ENCODE results near the gene PIGV. TPM values are rescaled to one million over a fixed set of nuclear protein-coding genes. Genes with fewer than 3 reads are reported as not detected.
"Not testable (repeated sequence)": the region's sequence is repeated elsewhere in the genome, so short reads cannot be mapped to it uniquely, and the experiment has no call there.

The PIGV gene
- total RNA-seq, 1 experiment from 2014 or later, result 13.2 TPM

DNA sequence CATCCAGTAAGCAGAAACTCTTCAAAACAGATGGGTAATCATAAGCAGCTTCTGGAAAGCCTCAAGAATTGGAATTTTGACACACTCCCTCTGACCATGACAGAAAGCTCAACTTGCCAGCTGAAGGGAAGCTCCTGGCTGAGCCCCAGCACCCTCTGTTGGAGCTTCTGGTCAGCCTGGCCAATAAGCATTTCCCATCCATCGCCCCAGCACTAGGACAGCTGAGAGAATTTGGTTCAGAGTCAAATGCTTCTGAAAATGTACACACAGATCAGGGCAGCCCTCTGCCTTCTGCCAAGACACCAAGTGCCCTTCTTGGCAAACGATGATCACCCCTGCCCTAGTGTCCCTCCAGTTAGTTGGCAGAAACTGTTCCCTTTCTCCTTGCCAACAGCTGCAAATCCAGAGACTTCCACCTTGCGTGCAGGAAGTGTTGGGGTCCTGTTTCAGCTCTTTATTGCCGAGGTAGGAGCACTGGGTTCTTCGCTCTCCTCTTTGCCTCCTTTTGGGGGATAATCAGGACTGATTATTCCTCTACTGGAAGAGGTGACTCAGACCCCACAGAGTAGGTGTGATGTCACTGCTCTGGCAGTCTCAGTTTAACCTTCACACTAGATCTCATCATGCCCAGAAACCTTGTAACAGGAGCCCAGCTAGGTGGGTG, 11.9 kb downstream of the PIGV start:
- DNase-seq (ENCODE audit: low read depth, low spot score) (peak; percentile 47), ATAC-seq (peak; percentile 85)
- peak overlapping the region; percentile 72 for H3K4me2 ChIP-seq (ENCODE audit: low read length)
- no peak overlapping the region for H2AFZ ChIP-seq (ENCODE audit: low read depth, low read length, poor library complexity, severe bottlenecking)
- no peaks in the 10 kb centered on the region for H3K36me3 ChIP-seq (ENCODE audit: control insufficient read depth in 1 of 2, insufficient read depth in 2 of 2, low read length in 2 of 2)
- ChIA-PET CTCF (interaction anchor here (1.1 to 3.4 kb wide), 4 partner anchors 11 to 196 kb away, joined by 3 to 20 read pairs (median 12); partner anchors contain the start of gene PIGV), RAD21 (ENCODE audit: low non-redundant PET in 1 of 2, low total read pairs in 2 of 2, uncharacterized antibody in 2 of 2, unreplicated experiment in 2 of 2) (no interaction called here), POLR2A (interaction anchor here (0.6 to 2.5 kb wide), 6 partner anchors 8 to 386 kb away, joined by 3 to 6 read pairs (median 4); partner anchors contain the start of gene PIGV)
- H3K4me3 ChIP-seq (replicated peaks in 1 of 2; ENCODE audit: low read depth in 1 of 2, low read length in 2 of 2), result peak overlapping the region in 1 of 2 experiments; percentile 14; a peak in 2 of 4 replicates
- no peaks in the 10 kb centered on the region for H4K20me1 ChIP-seq (ENCODE audit: insufficient read depth)
- no peaks in the 10 kb centered on the region for H3K9me2 ChIP-seq (ENCODE audit: insufficient read depth)
- BruUV-seq (replicated peaks), result no TSS peak
- H3K79me2 ChIP-seq (ENCODE audit: insufficient read depth, low read length), result no peaks in the 10 kb centered on the region
- no peaks in the 10 kb centered on the region for H3K9me3 ChIP-seq (ENCODE audit: control insufficient read depth in 1 of 2, insufficient read depth in 1 of 2, low read depth in 1 of 2, low read length in 2 of 2)
- intact Hi-C loops (cut with micrococcal nuclease), result no loop called here
- H3K27ac ChIP-seq (ENCODE audit: low read depth, low read length), result peak overlapping the region; percentile 28
- H3K9ac ChIP-seq (ENCODE audit: low read length), result peak overlapping the region; percentile 20; the same call in 1 of the 2 replicates
- no peaks in the 10 kb centered on the region for H3K27me3 ChIP-seq (ENCODE audit: insufficient read depth, low read length)
- TF ChIP-seq JUND (IDR thresholded peaks at IDR 0.05) (peak; percentile 88), FOSL1 (IDR thresholded peaks at IDR 0.05; ENCODE audit: low read depth) (peak; percentile 86), YY1 (IDR thresholded peaks at IDR 0.05; ENCODE audit: extremely low read depth, insufficient replicate concordance, low read depth, low read length) (no peak), SRF (IDR thresholded peaks at IDR 0.05; ENCODE audit: low read depth) (peak; percentile 25), SP1 (IDR thresholded peaks at IDR 0.05; ENCODE audit: low read depth) (peak; percentile 62; the same call in 1 of the 2 replicates), POLR2AphosphoS5 (IDR thresholded peaks at IDR 0.05; ENCODE audit: low read depth, low read length) (peak; percentile 31; the same call in 1 of the 2 replicates), CBX3 (IDR thresholded peaks at IDR 0.05; ENCODE audit: low read depth) (peak; percentile 55; the same call in 1 of the 2 replicates)
- TF ChIP-seq, protein P1, sequence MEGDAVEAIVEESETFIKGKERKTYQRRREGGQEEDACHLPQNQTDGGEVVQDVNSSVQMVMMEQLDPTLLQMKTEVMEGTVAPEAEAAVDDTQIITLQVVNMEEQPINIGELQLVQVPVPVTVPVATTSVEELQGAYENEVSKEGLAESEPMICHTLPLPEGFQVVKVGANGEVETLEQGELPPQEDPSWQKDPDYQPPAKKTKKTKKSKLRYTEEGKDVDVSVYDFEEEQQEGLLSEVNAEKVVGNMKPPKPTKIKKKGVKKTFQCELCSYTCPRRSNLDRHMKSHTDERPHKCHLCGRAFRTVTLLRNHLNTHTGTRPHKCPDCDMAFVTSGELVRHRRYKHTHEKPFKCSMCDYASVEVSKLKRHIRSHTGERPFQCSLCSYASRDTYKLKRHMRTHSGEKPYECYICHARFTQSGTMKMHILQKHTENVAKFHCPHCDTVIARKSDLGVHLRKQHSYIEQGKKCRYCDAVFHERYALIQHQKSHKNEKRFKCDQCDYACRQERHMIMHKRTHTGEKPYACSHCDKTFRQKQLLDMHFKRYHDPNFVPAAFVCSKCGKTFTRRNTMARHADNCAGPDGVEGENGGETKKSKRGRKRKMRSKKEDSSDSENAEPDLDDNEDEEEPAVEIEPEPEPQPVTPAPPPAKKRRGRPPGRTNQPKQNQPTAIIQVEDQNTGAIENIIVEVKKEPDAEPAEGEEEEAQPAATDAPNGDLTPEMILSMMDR (IDR thresholded peaks at IDR 0.05 in 2 of 3, conservative IDR thresholded peaks at IDR 0.05 in 1 of 3; ENCODE audit: borderline replicate concordance in 1 of 3, insufficient read depth in 1 of 3, low read depth in 2 of 3, low read length in 2 of 3), result no peak
- TF ChIP-seq, protein P2, sequence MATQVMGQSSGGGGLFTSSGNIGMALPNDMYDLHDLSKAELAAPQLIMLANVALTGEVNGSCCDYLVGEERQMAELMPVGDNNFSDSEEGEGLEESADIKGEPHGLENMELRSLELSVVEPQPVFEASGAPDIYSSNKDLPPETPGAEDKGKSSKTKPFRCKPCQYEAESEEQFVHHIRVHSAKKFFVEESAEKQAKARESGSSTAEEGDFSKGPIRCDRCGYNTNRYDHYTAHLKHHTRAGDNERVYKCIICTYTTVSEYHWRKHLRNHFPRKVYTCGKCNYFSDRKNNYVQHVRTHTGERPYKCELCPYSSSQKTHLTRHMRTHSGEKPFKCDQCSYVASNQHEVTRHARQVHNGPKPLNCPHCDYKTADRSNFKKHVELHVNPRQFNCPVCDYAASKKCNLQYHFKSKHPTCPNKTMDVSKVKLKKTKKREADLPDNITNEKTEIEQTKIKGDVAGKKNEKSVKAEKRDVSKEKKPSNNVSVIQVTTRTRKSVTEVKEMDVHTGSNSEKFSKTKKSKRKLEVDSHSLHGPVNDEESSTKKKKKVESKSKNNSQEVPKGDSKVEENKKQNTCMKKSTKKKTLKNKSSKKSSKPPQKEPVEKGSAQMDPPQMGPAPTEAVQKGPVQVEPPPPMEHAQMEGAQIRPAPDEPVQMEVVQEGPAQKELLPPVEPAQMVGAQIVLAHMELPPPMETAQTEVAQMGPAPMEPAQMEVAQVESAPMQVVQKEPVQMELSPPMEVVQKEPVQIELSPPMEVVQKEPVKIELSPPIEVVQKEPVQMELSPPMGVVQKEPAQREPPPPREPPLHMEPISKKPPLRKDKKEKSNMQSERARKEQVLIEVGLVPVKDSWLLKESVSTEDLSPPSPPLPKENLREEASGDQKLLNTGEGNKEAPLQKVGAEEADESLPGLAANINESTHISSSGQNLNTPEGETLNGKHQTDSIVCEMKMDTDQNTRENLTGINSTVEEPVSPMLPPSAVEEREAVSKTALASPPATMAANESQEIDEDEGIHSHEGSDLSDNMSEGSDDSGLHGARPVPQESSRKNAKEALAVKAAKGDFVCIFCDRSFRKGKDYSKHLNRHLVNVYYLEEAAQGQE (IDR thresholded peaks at IDR 0.05; ENCODE audit: low read depth), result no peak
- TF ChIP-seq, protein P3, sequence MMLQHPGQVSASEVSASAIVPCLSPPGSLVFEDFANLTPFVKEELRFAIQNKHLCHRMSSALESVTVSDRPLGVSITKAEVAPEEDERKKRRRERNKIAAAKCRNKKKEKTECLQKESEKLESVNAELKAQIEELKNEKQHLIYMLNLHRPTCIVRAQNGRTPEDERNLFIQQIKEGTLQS (IDR thresholded peaks at IDR 0.05), result peak; percentile 73
- H3K4me1 ChIP-seq (ENCODE audit: control insufficient read depth in 1 of 2, insufficient read depth in 2 of 2, low read length in 2 of 2), result peaks cover 16 to 26% of the 10 kb centered on the region in 2 experiments

DNA sequence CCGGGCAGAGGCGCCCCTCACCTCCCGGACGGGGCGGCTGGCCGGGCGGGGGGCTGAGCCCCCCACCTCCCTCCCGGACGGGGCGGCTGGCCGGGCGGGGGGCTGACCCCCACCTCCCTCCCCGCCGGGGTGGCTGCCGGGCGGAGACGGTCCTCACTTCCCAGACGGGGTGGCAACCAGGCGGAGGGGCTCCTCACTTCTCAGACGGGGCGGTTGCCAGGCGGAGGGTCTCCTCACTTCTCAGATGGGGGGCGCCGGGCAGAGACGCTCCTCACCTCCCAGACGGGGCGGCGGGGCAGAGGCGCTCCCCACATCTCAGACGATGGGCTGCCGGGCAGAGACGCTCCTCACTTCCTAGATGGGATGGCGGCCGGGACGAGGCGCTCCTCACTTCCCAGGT, 16.2 kb downstream of the PIGV start:
- H3K9me3 ChIP-seq (ENCODE audit: control insufficient read depth in 1 of 2, insufficient read depth in 1 of 2, low read depth in 1 of 2, low read length in 2 of 2); H3K27me3 ChIP-seq (ENCODE audit: insufficient read depth, low read length); H4K20me1 ChIP-seq (ENCODE audit: insufficient read depth); H3K4me2 ChIP-seq (ENCODE audit: low read length); BruUV-seq (replicated peaks); H3K36me3 ChIP-seq (ENCODE audit: control insufficient read depth in 1 of 2, insufficient read depth in 2 of 2, low read length in 2 of 2); H3K79me2 ChIP-seq (ENCODE audit: insufficient read depth, low read length); H3K4me3 ChIP-seq (replicated peaks in 1 of 2; ENCODE audit: low read depth in 1 of 2, low read length in 2 of 2); H3K9ac ChIP-seq (ENCODE audit: low read length); CTCF ChIA-PET; H2AFZ ChIP-seq (ENCODE audit: low read depth, low read length, poor library complexity, severe bottlenecking); DNase-seq (ENCODE audit: low read depth, low spot score); POLR2A ChIA-PET; RAD21 ChIA-PET (ENCODE audit: low non-redundant PET in 1 of 2, low total read pairs in 2 of 2, uncharacterized antibody in 2 of 2, unreplicated experiment in 2 of 2); H3K9me2 ChIP-seq (ENCODE audit: insufficient read depth); ATAC-seq; H3K27ac ChIP-seq (ENCODE audit: low read depth, low read length); intact Hi-C loops (cut with micrococcal nuclease): not testable (repeated sequence)
- H3K4me1 ChIP-seq (ENCODE audit: control insufficient read depth in 1 of 2, insufficient read depth in 2 of 2, low read length in 2 of 2), result peaks cover 16 to 23% of the 10 kb centered on the region in 2 experiments

Measured in HCT116 (cell line).